ENCODE data around the gene EPN1.

EPN1 gene

DNA sequence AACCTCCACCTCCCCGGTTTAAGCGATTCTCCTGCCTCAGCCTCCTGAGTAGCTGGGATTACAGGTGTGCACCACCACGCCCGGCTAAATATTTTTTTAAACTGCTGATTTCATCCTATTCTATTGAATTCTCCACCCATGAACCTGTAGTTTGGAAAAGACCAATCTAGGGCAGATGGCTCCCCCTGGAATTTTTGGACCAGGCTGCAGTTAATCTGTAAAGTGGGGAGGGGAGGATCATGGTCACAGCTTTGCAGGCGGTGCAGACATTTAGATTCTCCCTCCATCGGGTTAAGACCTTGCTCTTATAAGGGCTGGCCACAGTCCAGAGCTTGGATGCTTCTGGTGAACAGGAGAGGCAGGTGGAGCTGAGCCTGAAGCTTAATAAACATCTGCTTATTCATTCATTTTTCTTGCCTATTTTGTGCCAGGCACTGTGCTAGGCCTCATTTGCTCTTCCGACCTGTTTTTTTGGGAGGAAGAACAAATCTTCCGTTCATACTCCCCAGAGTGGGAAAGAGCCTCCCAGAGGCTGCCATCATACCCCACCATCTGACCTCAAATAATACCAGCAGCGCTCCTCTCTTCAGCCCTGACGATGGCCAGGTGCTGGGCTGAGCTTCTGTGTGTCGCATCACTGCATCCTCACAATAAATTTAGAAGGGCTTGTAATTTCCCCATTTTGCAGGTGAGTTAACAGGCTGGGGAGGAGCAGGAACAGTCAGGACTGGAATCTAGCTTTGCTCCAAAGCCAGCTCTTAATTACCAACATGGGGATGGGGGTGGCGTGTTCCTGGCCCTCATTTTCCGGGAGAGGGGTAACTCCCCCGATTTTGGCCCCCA, 27.9 kb upstream of the EPN1 start:
- DNase-seq, result no peak

DNA sequence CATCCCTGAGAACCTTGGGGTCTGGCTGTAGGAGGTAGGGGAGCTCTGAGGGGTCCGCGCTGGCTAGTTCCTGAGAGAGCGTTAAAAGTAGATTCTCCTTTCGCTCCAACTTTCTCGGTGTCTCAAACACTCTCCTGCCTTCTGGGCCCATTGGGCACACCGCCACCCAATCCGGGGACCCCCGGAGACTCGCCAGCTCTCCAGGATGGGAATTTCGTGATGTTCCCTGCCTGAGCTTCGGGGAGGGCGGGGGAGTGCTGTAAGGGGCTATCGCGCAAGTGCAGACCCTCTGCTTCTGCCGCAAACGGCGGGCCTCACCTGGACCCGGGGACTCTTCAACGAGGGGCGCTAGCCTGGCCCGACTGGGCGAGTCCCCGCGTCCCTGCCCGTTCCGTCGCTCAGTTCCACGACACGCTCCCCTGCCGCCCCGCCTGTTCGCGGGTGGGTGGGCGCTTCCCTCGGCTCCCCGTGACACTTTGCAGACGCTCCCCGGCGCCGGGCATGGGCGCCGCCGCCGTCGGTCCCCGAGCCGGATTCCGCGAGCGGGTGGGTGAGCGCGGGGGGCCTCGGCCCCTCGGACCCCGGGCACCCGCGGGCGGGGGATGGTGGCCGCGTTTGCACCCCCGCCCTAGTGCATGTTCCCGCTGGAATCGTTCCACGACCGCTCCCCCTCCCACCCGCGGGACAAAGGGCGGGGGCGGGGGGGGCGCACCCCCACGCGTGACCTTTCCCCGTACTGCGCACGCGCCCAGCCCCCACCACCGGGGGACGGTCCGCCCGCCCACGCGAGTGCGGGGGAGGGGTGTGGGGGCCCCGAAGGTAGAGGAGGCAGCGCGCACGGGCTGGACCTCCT, 27.1 kb upstream of the EPN1 start, which contains the start of gene CCDC106:
Gene CCDC106 (plus strand): TSS at position 481 of the 853 bp plus-strand sequence. CDS start 835 bp downstream, outside the sequence.
- peak; percentile 73 for DNase-seq

DNA sequence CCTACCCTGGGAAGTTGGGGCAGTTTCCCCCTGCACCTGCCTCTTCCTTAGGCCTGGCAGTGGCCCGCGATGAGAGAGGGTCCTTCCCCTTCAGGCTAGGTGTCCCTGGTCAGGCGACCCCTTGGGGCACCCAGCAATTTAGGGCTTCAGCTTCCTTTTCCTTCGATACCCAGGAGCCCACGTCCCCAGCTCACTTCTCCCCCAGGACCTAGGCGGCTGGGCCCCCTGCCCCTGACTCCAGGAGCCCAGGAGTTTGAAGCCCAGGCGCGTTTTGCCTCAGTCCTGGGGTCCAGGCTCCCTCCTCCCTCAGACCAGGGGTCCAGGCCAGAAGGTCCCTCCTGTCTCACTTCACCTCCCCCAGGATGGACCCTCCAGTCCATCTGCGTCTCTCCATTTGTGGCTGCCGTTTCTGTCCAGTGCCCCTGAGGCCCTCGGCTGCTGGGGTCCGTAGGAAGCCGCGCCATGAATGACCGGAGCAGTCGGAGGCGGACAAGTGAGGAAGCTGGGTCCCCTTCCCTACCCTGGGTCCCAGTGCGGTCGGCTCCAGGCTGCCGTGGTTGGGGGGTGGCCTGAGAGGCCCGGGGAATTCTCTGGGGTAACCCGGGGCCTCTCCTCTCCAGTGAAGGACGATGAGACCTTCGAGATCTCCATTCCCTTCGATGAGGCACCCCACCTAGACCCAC, 26.3 kb upstream of the EPN1 start:
- no peak for DNase-seq

DNA sequence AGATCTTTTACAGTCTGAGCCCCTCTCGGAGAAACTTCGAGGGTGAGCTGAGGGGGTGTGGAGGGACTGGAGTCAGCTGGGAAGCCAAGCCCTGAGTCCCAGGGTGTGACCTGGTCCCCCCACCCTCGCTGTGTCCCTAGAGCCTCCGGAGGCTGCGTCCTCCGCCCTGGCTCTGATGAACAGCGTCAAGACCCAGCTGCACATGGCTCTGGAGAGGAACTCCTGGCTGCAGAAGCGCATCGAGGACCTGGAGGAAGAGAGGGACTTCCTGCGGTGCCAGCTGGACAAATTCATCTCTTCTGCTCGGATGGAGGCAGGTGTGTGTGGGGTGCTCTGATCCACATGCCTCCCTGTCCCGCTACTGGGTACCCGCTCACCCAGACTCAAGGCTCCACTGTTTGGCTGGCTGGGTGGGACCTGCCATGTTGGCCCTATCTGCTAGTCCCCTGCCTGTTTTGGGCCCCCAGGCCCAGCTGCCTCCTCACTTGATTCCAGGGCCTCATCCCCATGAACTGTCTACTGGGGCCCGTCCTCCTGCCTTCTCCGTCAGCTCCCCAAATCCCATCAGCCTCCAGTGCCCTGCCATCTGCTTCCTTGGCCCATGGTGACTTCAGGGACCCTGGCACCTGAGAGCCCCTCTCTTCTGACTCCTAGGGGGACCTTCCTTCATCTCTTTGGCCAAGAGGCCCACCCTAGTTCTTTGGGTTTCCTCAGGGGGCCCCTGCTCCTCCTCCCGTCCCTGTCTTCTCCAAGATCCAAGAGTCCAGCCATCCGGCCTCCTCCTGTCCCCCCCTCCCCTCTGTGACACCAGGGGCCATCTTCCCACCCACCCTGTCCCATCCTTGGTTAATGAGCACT, 25.5 kb upstream of the EPN1 start:
- no peak for DNase-seq

DNA sequence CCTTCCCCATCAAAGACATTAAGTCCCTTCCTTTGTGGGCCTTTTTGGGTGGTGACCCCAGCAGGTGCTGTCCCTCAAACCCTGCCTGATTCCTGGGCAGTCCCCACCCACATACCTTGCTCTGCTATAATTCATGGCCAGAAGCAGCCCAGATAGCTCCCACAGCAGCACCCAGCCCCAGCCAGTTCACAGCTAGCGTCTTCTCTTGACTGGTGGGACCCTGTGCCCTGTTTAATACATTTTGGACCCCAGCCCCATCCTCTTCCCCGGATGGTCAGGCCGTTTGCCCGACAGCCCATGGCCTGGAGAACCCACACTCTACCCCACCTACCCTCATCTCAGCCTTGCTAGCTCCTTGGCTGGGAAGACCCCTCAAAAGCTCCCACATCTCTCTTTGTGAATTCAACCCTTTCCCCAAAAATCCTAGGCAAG, 24.9 kb upstream of the EPN1 start:
- DNase-seq, result no peak

DNA sequence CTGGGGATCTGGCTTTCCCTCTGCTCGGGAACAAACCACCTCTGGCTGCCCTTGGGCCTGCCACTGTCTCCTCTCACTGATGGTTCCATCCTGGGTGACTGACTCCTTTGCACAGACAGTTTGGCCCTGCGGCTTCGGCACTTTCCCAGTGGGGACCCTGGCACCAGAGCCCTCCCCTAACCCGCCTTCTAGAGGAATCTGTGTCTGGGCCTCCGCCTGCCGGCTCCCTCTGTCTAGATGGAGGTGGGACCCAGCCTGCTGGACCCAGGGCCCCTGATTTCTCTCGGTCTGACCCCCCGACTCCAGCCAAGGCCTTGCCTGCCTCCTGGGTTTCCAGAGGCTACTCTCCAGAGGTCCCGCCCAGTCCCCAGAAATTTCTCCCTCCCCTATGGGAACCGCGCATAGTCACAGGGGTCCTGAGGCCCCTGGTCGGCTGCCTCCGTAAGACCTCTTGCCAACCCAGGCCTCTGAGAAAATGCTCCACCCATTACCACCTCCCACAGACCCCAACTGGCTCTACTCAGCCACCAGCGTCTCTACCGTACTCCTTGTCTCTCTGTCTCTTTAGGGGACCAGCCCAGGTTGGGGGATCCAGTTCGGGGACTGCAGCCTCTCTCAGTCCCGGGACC, 24.3 kb upstream of the EPN1 start:
- DNase-seq, result no peak

DNA sequence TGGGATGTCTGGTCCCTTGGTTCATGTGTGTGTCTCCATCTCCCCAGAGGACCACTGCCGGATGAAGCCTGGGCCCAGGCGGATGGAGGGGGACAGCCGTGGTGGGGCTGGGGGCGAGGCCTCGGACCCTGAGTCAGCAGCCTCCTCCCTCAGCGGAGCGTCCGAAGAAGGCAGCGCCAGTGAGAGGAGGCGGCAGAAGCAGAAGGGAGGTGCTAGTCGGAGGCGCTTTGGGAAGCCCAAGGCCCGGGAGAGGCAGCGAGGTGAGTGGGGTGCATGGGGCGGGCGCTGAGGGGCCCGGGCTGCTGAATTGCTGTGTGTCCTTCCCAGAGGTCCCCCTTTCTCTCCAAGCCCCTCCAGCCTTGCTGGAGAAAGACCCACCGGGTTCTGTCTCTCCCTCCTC, 23.8 kb upstream of the EPN1 start:
- DNase-seq, result no peak

DNA sequence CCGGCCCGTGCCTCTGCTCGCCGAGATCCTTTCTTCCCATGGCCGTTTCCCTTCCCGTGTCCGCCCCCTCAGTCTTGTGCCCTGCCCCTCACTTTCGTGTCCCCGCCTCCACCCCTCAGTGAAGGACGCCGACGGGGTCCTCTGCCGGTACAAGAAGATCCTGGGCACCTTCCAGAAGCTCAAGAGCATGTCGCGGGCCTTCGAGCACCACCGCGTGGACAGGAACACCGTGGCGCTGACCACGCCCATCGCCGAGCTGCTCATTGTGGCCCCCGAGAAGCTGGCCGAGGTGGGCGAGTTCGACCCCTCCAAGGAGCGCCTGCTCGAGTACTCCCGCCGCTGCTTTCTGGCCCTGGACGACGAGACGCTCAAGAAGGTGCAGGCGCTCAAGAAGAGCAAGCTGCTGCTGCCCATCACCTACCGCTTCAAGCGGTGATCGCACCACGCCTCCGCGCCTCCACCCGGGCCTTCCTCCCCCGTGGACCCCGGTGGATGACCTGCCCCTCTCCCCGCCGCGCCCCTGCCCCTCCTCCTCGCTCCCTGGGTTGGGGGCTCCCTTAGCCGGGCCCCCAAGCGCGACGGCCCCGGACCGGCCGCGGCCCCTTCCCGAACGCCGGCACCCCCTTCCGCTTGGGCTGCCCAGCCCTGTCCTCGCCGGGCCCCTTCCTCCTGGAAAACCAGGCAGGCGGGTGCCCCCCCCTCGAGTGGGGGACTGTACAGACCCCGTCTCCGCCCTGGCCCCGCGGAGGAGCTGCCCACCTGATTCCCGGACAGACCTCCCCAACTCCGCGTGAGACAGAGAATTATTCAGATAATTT, 22.5 kb upstream of the EPN1 start:
- DNase-seq, result no peak

DNA sequence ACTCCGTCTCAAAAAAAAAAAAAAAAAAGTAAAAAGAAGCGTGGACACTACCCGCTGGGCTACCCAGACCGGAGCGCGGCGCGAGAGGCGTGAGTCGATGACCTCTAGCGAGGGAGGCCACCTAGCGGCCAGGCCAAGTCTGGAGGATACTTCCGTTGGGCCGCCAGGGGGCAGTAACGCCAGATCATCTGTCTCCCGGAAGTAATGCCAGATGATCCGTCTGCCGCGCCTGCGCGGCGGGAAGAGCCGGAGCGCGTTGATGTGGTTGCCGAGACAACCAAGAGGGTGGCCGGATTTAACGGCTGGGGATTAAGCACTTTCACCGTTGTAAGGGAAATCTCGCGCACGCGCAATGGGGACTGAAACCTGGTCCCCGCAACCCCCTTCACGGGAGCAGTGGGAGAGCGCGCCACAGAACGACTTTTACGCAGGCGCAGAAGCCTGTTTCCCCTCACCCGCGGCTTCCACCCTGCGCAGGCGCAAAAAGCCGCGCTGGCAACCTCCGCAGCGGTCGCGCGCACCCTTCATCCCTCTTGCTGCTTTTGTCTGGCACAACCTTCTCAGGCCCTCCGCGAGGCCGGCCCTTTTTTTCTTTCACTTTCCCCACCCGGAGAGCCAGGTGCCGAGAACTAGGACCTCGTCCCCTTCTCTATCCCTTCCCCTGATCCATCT, 21.2 kb upstream of the EPN1 start:
- peak; percentile 96 for DNase-seq

DNA sequence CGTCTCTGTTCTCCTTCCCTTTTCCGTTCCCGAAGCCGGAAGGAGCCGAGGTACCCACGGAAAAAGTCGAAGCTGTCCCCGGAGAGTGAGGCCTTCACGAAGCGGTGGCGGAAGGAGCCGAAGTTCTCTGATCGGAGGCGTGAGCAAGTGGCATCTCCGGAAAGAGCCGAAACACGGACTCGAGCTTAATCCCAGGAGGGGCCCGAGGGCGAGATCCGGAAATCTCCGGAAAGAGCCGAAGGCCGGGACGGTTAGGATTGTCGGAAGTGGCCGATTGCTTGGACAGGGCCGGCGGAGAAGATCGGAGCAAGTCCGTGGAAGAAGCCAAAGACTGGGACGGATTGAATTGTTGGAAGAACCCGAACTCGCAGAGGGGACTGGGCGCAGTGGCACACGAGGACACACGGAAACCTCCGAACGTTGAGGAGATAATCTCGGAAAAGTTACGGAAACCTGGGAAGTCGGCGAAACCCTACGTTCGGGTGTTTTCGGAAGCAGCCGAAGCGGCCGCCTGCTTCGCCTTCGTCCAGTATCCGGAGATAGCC, 20.6 kb upstream of the EPN1 start:
- DNase-seq, result peak; percentile 98

DNA sequence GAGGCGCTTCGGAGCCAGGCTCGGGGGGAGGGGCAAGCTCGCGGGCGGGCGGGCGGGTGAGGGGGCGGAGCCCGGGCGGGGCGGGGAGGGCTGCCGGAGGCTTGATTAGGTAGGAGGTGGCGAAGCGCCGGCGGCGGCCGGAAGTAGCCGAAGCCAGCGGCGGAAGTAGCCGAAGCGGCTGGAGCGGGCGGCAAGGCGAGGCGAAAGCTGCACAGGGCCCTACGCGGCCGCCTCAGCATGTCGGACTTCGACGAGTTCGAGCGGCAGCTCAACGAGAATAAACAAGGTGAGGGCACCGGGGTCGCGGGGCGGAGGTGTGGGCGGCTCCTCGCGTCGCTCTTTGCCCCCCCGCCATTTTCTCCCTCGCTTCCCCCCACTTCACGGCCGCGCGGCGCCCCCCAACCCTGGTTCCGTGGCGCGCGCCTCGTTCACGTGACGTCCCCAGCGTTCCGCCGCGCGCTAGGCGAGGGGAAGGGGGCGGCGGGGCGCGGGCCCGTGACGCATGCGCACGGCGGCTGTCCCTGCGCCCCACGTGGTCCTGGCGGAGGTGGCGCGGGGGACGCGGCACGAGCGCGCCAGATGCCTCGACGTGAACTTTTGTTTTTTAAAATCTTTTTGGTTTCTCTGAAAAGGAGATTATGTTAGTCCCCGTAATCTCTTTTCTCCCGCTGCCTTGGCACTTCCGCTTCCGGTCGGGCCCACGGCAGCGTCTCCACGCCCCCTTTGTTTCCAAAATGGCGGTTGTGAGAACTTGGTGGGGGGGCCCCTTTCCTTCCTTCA, 20.0 kb upstream of the EPN1 start, which contains the start of gene U2AF2:
Gene U2AF2 (plus strand): TSS at position 168 of the 780 bp plus-strand sequence. CDS start 70 bp downstream, at position 238.
- DNase-seq, result peak; percentile 91

DNA sequence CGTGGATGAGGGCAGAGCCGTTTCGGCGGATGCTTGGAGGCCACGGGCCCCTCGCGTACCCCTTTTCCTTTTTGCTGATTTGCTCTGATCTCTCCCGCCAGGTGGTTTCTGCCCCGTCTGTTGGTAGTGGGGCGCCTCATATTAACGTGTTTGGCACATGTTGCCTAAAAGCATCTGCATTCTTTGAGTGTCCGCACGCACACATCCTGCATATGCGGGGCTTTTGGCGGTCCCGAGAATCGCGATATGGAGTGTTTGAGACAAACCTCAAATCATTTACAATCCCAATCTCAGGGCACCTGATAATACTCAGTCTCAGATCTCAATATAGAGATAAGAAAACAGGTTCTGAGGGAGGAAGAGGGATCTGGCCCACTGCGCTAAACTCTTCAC, 19.4 kb upstream of the EPN1 start:
- no peak for DNase-seq

DNA sequence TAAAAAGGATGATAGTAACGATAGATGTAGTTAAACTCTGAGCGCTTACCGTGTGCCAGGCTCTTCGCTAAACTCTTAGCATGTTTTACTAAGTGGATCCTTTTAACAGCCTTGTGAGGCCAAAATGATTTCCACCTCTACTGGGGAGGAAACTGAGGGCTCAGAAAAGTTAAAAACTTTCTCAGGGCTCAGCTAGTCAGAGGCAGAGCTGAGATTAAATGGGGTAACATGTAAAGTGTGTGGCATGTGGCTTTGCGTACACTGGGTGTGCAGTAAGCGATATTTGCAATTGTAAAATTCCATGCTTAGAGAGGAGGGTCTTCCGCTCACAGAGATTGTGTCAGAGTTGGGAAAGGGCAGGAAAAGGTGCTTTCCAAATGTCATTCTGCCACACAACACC, 18.5 kb upstream of the EPN1 start:
- DNase-seq, result no peak

DNA sequence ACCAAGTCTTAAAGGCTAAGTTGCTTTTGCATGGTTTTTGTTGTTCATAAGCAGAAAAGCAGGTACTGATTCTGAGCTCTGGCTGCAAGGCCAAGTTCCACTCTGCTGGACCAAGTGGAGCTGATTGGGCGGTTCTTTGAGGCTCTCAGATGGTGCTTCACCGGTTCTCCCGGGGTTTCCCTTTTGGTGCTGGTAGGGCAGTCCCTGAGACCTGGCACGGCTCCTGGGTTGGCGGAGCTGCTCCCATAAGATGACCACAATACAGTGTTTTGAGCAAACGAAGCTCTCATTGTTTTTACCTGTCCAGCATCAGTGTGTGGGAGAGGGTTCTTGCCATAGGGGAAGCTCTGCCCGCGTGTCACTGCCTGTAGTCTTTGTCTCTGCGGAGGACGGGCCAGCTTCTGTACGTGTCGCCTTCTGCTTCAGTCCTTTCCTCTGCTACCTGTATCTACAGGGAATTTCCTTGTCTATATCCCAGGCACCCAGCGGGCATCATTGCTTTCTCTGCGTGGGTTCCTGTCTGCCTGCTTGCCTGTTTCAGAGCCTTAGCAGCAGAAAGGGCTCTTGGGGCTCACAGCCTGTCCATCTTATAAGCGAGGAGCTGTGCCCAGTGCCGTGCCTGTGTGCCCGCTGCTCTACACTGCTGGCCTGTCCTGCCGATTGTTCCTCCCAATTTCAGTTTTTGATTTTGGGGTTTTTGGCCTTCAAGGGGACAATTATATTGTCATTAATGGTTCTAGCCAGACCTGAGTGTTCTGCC, 17.9 kb upstream of the EPN1 start:
- DNase-seq, result no peak

DNA sequence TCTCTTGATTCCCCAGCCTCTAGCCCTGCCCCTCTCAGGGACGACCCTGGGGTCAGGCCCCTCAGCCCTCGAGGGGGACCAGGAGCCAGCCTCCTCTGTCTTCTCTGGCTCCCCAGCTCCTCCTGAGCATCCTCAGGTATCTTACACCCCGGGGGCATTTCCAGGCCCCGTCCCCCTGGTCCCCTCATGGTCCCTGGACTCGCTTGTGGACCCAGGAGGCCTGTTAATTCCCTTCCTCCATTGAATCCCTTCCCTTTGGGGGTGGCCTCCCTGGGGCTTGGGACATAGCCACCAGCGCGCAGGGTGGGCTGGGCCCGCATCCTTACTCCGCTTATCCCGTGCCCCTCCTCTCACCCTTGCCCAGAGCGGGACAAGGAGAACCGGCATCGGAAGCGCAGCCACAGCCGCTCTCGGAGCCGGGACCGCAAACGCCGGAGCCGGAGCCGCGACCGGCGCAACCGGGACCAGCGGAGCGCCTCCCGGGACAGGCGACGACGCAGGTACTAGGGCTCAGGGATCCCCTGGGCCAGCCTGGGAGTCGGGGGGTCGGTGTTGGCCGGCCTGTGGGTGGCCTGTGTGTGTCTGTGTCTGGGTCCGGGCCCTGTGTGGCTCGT, 16.1 kb upstream of the EPN1 start:
- DNase-seq, result no peak

DNA sequence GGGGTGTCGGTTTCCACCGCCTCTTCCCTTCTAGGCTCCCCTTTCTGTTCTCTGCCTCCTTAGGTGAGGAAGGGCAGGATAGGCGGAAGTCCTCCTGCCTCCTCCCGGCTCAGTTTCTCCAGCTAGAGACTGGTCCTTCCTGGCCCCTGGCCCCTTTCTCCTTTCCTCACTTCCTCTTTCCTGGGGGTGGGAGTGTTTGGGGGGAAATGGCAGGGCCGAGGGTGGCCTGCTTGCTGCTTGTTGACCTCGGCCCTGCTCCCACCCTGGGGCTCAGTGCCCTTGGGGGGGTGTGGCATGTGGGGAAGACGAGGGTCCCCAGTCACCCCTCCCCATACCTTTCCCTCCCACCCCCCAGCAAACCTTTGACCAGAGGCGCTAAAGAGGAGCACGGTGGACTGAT, 15.2 kb upstream of the EPN1 start:
- no peak for DNase-seq

DNA sequence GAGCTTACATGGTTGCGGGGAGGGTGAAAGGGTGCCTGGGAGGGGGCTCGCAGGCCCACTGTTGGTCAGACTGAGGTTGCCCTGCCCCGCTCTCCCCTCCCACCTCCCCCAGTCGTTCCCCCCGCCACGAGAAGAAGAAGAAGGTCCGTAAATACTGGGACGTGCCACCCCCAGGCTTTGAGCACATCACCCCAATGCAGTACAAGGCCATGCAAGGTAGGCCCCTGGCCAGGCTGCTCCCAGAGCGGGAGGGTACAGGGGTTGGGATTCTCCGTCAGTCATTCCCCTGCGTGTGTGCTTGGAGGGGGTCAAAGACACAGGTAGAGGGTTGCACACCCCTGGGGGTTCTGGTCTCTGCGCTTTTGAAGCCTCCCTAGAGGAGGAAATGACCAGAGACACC, 14.6 kb upstream of the EPN1 start:
- DNase-seq, result no peak

DNA sequence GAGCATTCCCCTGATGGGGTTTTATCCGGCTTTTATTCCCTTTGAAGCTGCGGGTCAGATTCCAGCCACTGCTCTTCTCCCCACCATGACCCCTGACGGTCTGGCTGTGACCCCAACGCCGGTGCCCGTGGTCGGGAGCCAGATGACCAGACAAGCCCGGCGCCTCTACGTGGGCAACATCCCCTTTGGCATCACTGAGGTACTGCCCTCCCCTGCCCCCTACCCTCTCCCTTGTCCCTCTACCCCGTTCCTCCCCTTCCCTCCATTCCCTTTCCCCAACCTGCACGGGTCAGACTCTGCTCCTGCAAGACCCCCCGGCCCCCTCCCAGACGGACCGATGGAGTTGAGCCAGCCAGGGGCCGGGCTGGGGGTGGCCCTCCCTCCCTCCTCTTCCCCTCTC, 14.0 kb upstream of the EPN1 start:
- DNase-seq, result no peak

All from NCI-H2171 (cell line).